Spleen (tissue), 13 donors: ENCODE data around the gene PABPC4L. TPM values are rescaled to one million over a fixed set of nuclear protein-coding genes. Genes with fewer than 3 reads are reported as not detected.

Experiments
- DNase-seq: peaks from one replicate; pipeline ENCODE4 v3.0.0-alpha.2; 2020
- H3K27ac ChIP-seq, 8 donors: fragments of 200-600 bp; sonication (generic) in 7 of 8; 1 replicate in 4 of 8; 2 replicates in 4 of 8; pipeline versions ENCODE4 v1.5.0 to v1.8.0; 2016 to 2021; ENCODE audit warnings: inconsistent platforms in 4 of 8, mild to moderate bottlenecking in 4 of 8, moderate library complexity in 1 of 8
- H3K27me3 ChIP-seq, 7 donors: fragments of 200-600 bp; sonication (generic) in 6 of 7; replicated peaks in 1 of 7; 1 replicate in 4 of 7; 2 replicates in 3 of 7; pipeline versions ENCODE4 v1.5.0 to v1.8.0; 2016 to 2021; ENCODE audit warnings: inconsistent platforms in 3 of 7, mild to moderate bottlenecking in 1 of 7
- H3K36me3 ChIP-seq, 6 donors: fragments of 200-600 bp; sonication (generic) in 5 of 6; 1 replicate in 4 of 6; 2 replicates in 2 of 6; pipeline versions ENCODE4 v1.5.0 to v1.8.0; 2016 to 2021; ENCODE audit warnings: inconsistent platforms in 2 of 6
- H3K4me1 ChIP-seq, 6 donors: fragments of 200-600 bp; sonication (generic) in 5 of 6; 1 replicate in 3 of 6; 2 replicates in 3 of 6; pipeline versions ENCODE4 v1.5.0 to v1.8.0; 2016 to 2021; ENCODE audit warnings: inconsistent platforms in 3 of 6
- H3K4me3 ChIP-seq, 8 donors: fragments of 200-600 bp; sonication (generic) in 7 of 8; 1 replicate in 4 of 8; 2 replicates in 4 of 8; pipeline versions ENCODE4 v1.5.0 to v1.8.0; 2016 to 2021; ENCODE audit warnings: inconsistent platforms in 4 of 8, mild to moderate bottlenecking in 4 of 8, moderate library complexity in 2 of 8
- H3K9me3 ChIP-seq, 8 donors: fragments of 200-600 bp; sonication (generic) in 7 of 8; 1 replicate in 4 of 8; 2 replicates in 4 of 8; pipeline versions ENCODE4 v1.5.0 to v1.8.0; 2016 to 2021; ENCODE audit warnings: inconsistent platforms in 4 of 8
- POLR2A ChIP-seq, 3 donors: fragments of 450-650 bp; IDR thresholded peaks; one replicate each; pipeline ENCODE4 v1.5.1; 2017; ENCODE audit warnings: antibody characterized with exemption in 3 of 3, mild to moderate bottlenecking in 1 of 3
- POLR2AphosphoS5 ChIP-seq, 3 donors: sonication (generic); formaldehyde crosslinking; IDR thresholded peaks; one replicate each; pipeline ENCODE4 v1.5.1; 2017; ENCODE audit warnings: antibody characterized with exemption in 3 of 3
- WGBS, 5 donors: extraction: QIAGEN DNeasy Blood & Tissue Kit in 3 of 5; methylation state at CpG; one replicate each; pipeline versions ENCODE4 v1.1.5 to v1.1.7; 2013 to 2018; 5-methylcytosine and 5-hydroxymethylcytosine counted together
- intact Hi-C: fragments of 100-400 bp; cut with DNase I; formaldehyde crosslinking; loops from one replicate; pipeline ENCODE4 v1.15.0; 2023; ENCODE audit warnings: low total_unique reads
- long read RNA-seq, 2 donors: transcript quantifications; one replicate each; lab custom pipeline, GENCODE V29; 2026
- polyA plus RNA-seq, 3 donors: library from polyadenylated mRNA; stranded (reverse); fragments of 200-250 nt; gene quantifications; one replicate each; pipeline ENCODE4 v1.2.1, GENCODE V29; 2013
- total RNA-seq, 7 donors: library from RNA; depleted of rRNA in 3 of 7; stranded (reverse); fragments of >200 nt in 3 of 7; fragmentation: NEBNext Ultra II Directional in 4 of 7; extraction: Animal tissue kit (Norgen Biotek cat#: 25700) in 4 of 7; gene quantifications; one replicate each; pipeline versions ENCODE4 v1.1.0 to v1.2.1, GENCODE V29; 2016 to 2021
- TF ChIP-seq, protein P1 (sequence below), 11 experiments: fragments of 200-600 bp in 7 of 11; fragments of 450-650 bp in 4 of 11; sonication (generic) in 4 of 11; IDR thresholded peaks in 8 of 11; conservative IDR thresholded peaks in 3 of 11; 1 replicate in 7 of 11; 2 replicates in 4 of 11; pipeline versions ENCODE4 v1.4.0 to v1.8.0; 2016 to 2021; ENCODE audit warnings: antibody characterized with exemption in 11 of 11, inconsistent platforms in 4 of 11, mild to moderate bottlenecking in 1 of 11
- donor health status: healthy with polysubstance abuse.
- donor health status: DM: no; HTN: no; CAD: no; lungs with moderate emphysema.
- donor health status: DM: no; HTN: no; CAD: no.
- donor health status: Bipolar disorder and iron deficiency.
- donor health status: healthy.
- donor health status: DM: no; HTN: no; CAD: no.
- donor health status: DM: yes; HTN: yes; CAD: no.

The PABPC4L gene
- total RNA-seq = under 1 TPM; 0.16 to 0.59 (median 0.43) TPM
- polyA plus RNA-seq = under 1 TPM in 2 of 3 donors, not detected in 1; 0.06 to 0.09 TPM
- long read RNA-seq, donor 1 = 0 reads
- long read RNA-seq, donor 2 = 0 reads

DNA sequence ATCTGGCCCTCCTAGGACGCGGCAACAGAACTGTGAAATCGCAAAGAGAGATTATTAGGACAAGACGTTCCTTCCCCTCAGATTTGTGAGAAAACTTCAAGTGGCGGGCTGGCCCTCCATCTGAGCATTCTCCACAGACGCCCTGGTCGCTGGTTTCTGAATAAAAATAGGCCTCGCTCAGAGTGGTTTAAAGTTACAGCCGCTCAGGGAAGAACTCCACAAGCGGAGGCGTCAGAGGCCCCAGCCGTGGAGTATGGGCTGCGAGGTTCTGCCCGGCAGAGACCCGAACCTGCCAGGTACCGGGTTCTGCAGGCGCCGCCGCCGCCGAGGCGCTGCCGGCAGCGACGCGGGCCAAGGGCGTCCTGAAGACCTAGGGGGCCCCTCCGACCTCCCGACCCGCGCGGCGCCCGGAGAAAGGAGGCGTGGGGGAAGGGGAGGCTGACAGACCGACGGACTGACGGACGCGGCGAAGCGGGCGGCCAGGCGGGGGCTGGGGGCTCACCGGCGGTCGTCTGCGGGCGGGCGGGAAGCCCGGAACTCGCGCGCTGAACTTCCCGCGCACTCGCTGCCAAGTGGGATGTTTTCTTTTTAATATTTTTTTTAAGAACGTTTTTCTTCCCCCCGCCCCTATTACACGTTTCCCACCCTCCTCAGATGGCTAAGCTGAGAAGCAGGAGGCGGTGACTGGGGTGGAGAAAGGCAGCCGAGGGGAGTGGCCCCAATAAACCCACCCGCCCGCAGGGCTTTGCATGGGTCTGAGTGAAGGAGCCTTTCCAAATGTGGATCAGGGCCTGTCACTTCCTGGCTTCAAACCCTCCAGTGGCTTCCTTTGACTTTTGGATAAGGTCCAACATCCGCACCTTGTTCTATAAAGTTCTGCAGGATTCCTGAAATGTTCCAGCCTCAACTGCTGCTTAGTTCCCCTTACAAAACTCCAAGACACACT, at the start of gene PABPC4L:
TSS of gene PABPC4L (minus strand) at position 574 of the 946 bp plus-strand sequence. CDS start 770 bp downstream, outside the sequence.
- H3K27ac ChIP-seq = no peak within 1 kb of the TSS
- intact Hi-C loops = no loop called here
- DNase-seq = peak; percentile 63

DNA sequence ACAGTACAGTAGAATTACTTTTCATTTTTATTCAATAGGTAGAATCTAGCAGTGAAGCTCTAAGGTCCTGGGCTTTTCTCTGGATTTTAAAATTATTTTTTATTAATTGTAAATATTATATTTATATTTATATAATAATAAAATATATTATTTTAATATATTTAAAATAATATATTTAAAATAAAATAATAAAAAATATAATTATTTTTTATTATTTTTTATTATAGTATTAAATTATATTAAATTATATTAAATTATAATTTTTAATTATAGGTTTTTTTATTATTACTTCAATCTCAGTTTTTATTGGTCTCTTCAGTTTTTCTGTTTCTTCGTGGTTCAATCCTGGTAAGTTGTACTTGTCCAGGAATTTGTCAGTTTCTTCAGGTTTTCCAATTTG, 49.7 kb upstream of the PABPC4L start:
- WGBS, 5 donors = 76 to 83% (median 79%) methylated on average over 1 of the region's 1 CpG
- no peaks in the 10 kb centered on the region for H3K27me3 ChIP-seq
- H3K27ac ChIP-seq = no peak overlapping the region
- TF ChIP-seq POLR2AphosphoS5 (IDR thresholded peaks at IDR 0.05) (no peak), POLR2A (IDR thresholded peaks at IDR 0.05) (no peak)
- TF ChIP-seq, protein P1, sequence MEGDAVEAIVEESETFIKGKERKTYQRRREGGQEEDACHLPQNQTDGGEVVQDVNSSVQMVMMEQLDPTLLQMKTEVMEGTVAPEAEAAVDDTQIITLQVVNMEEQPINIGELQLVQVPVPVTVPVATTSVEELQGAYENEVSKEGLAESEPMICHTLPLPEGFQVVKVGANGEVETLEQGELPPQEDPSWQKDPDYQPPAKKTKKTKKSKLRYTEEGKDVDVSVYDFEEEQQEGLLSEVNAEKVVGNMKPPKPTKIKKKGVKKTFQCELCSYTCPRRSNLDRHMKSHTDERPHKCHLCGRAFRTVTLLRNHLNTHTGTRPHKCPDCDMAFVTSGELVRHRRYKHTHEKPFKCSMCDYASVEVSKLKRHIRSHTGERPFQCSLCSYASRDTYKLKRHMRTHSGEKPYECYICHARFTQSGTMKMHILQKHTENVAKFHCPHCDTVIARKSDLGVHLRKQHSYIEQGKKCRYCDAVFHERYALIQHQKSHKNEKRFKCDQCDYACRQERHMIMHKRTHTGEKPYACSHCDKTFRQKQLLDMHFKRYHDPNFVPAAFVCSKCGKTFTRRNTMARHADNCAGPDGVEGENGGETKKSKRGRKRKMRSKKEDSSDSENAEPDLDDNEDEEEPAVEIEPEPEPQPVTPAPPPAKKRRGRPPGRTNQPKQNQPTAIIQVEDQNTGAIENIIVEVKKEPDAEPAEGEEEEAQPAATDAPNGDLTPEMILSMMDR (IDR thresholded peaks at IDR 0.05 in 8 of 11, conservative IDR thresholded peaks at IDR 0.05 in 3 of 11) = no peak
- H3K36me3 ChIP-seq = no peaks in the 10 kb centered on the region
- no peak for DNase-seq
- peaks cover 0 to 10% (median 4%) of the 10 kb centered on the region in 8 donors for H3K9me3 ChIP-seq
- H3K4me3 ChIP-seq = no peak overlapping the region
- no peaks in the 10 kb centered on the region for H3K4me1 ChIP-seq
- intact Hi-C loops = no loop called here

More for the DNA sequence above, at the start of gene PABPC4L:
- Histone ChIP-seq H3K27me3 (peaks cover 0 to 19% (median 0%) of the 10 kb centered on the region in 7 donors), H3K36me3 (no peaks in the 10 kb centered on the region), H3K4me1 (no peaks in the 10 kb centered on the region), H3K4me3 (peak within 1 kb of the TSS; percentile 4 to 60 (median 33)), H3K9me3 (peaks cover 0 to 6% (median 0%) of the 10 kb centered on the region in 8 donors)
- TF ChIP-seq POLR2A (IDR thresholded peaks at IDR 0.05) (no peak), POLR2AphosphoS5 (IDR thresholded peaks at IDR 0.05) (no peak)
- TF ChIP-seq, protein P1 (IDR thresholded peaks at IDR 0.05 in 8 of 11, conservative IDR thresholded peaks at IDR 0.05 in 3 of 11) = no peak
- WGBS, 5 donors = 5 to 28% (median 8%) methylated on average over 38 to 65 of the region's 65 CpGs

DNA sequence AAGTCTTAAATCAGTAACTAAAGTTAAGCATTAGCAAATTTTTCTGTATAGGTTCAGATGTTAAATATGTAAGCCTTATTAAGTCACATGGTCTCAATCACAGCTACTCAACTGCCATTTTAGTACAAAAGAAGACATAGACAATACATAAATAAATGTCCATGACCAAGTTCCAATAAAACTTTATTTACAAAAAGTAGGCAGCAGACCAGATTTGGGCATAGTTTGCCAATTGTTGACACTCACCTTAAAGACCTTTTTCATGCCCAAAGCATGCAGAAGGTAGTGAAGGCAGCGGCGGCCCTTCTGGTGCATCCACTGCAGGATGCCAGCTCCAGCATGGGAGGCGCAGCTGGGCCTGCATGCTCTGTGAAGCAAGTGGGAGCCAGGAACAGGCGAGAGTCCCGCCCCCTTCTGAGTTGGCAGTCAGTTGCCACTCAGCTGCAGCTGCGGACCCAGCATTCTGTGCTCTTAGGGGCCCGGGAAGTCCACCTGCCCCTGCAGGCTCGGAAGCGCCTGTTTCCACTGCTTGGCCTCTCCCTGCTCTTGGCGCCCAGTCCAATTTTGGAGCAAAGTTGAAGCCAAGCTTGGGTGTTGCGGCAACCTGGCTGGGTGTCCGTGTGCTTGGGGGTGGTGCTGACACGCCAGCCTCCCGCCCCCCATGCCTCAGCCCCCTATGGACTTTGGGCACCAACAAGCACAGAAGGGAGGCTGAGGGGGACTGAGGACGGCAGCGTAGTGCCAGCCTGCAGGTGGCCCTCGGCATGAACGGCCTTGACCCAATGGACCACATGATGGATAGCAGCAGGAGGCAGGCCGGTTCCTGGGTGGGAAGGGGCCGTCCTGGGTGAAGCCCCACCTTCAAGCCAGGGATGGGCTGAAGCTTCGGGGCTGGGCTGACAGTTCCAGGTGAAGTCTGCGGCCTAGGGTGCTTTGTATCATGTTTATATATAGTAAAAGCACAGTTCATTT, 42.4 kb upstream of the PABPC4L start:
- intact Hi-C loops = no loop called here
- no peak overlapping the region for H3K4me3 ChIP-seq
- no peaks in the 10 kb centered on the region for H3K27me3 ChIP-seq
- H3K9me3 ChIP-seq = peaks cover 0 to 19% (median 11%) of the 10 kb centered on the region in 8 donors
- WGBS, 5 donors = 86 to 97% (median 91%) methylated on average over 10 to 22 of the region's 22 CpGs
- no peak overlapping the region for H3K27ac ChIP-seq
- no peaks in the 10 kb centered on the region for H3K4me1 ChIP-seq
- TF ChIP-seq POLR2AphosphoS5 (IDR thresholded peaks at IDR 0.05) (no peak), POLR2A (IDR thresholded peaks at IDR 0.05) (no peak)
- TF ChIP-seq, protein P1 (IDR thresholded peaks at IDR 0.05 in 8 of 11, conservative IDR thresholded peaks at IDR 0.05 in 3 of 11) = no peak
- DNase-seq = peak; percentile 67
- no peaks in the 10 kb centered on the region for H3K36me3 ChIP-seq
